Right atrium auricular region (tissue), 2 donors: ENCODE results near the gene NKX1-1. TPM values are rescaled to one million over a fixed set of nuclear protein-coding genes. Genes with fewer than 3 reads are reported as not detected.
A peak's percentile ranks its signal among the peaks of the same experiment; 100 is the strongest.

Experiments used
- DNase-seq: peaks from one replicate; pipeline ENCODE4 v3.0.0-alpha.2; 2019; ENCODE audit warnings: low spot score
- H3K27ac ChIP-seq, 2 donors: fragments of 200-600 bp; sonication (generic); 1 replicate in 1 of 2; 2 replicates in 1 of 2; pipeline ENCODE4 v1.5.1; 2016 to 2019
- H3K27me3 ChIP-seq, 2 donors: fragments of 200-600 bp; sonication (generic); one replicate each; pipeline versions ENCODE4 v1.5.1 to v1.6.0; 2017 to 2019
- H3K36me3 ChIP-seq: fragments of 200-600 bp; sonication (generic); one replicate; pipeline ENCODE4 v1.5.1; 2016
- H3K4me1 ChIP-seq, 2 donors: fragments of 200-600 bp; sonication (generic); one replicate each; pipeline versions ENCODE4 v1.5.1 to v1.6.0; 2017 to 2019
- H3K4me3 ChIP-seq, 2 donors: fragments of 200-600 bp; sonication (generic); 1 replicate in 1 of 2; 2 replicates in 1 of 2; pipeline ENCODE4 v1.5.1; 2017 to 2019; ENCODE audit warnings: mild to moderate bottlenecking in 1 of 2, moderate library complexity in 1 of 2
- H3K9me3 ChIP-seq, 2 donors: fragments of 200-600 bp; sonication (generic); one replicate each; pipeline ENCODE4 v1.5.1; 2019
- total RNA-seq, 2 donors: library from RNA; depleted of rRNA; stranded (reverse); fragments of >200 nt; gene quantifications; one replicate each; pipeline ENCODE4 v1.1.0, GENCODE V29; 2016
- TF ChIP-seq, protein P1 (sequence below), 2 donors: fragments of 200-600 bp; sonication (generic); IDR thresholded peaks; one replicate each; pipeline ENCODE4 v1.5.1; 2019; ENCODE audit warnings: antibody characterized with exemption in 2 of 2

The NKX1-1 gene
- total RNA-seq, 2 donors from 2014 or later, result not detected

DNA sequence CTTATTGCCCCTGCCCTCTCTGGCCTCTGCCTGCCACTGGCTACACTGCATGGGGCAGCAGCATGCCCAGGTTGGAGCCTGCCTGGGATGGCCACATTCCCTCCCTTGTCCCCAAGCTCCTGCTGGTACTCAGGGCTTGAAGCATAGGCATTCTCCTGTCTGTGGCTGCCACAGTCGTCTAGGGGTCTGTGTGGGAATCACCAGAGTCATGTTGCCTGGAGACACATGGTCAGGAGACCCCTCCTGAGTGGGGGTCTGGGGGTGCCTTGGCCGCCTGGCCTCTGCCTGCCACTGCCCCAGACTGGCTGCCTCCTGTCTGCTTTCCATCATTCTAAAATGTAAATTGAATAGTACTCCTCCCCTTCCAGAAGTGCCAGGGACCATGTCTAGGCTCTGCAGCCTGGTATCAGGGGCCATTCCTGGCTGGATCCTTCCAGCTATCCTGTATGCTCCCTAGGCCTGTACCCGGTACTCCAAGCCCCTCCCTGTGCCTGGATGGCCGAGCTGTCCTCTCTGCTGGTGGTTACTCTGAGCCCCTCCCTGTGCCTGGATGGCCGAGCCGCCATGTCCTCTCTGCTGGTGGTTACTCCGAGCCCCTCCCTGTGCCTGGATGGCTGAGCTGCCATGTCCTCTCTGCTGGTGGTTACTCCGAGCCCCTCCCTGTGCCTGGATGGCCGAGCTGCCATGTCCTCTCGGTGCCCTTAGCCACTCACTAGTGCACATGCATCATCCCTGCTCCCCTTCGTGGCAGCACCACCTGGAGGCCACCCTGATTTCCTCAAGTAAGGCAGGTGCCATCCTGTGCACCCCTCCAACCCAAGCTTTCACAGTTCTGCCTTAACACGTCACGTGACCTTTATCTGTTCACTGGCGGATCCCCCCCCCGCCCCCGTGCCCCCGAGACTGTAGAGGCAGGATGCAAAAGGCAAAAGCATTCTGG is 5.5 kb upstream of the NKX1-1 start:
- H3K27ac ChIP-seq, result no peak overlapping the region
- peaks cover 8 to 63% of the 10 kb centered on the region in 2 donors for H3K27me3 ChIP-seq

DNA sequence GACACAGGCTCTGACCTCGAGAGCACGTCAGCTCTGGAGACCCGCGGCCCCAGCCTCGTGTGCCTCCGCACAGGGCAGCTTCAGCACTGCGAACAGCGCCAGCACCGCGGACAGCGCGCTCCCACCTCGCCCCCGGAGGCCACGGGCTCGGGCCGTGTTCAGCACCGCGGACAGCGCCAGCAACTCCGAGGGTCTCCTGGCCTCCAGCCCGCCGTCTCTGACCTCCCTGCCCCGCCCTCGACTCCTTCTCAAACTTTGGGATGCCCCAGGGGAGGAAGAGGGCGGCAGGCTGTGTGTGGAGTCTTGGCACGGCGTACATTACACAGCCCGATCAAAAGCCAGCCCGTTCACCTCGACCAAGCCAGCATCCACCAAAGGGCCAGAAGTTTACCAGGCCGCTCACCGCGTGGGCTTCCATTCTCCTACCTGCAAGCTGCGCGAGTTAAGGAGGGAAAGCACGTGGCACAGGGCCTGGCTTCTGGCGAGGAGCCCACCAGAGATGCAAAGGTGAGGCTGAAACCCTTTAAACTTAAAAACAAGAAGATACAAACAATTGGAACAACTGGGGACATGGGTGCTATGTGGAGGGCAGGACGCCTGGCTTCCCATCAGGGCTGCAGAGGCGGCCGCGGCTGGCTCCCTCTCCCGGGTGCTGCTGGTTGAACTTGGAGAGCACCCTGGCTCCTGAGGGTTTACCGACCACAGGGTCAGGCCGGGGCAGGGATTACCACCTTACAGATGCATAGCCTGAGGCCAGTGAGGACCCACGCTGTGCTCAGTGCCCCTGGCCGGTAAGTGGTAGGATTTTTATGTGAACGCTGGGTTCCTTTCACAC is 4.5 kb upstream of the NKX1-1 start:
- DNase-seq, result peak; percentile 49
- H3K27me3 ChIP-seq, result peaks cover 8 to 71% of the 10 kb centered on the region in 2 donors

More for the DNA sequence above, 5.5 kb upstream of the NKX1-1 start:
- no peak overlapping the region for H3K4me3 ChIP-seq
- H3K9me3 ChIP-seq, result no peaks in the 10 kb centered on the region
- H3K36me3 ChIP-seq, result no peaks in the 10 kb centered on the region
- peaks cover 0 to 11% of the 10 kb centered on the region in 2 donors for H3K4me1 ChIP-seq
- TF ChIP-seq, protein P1, sequence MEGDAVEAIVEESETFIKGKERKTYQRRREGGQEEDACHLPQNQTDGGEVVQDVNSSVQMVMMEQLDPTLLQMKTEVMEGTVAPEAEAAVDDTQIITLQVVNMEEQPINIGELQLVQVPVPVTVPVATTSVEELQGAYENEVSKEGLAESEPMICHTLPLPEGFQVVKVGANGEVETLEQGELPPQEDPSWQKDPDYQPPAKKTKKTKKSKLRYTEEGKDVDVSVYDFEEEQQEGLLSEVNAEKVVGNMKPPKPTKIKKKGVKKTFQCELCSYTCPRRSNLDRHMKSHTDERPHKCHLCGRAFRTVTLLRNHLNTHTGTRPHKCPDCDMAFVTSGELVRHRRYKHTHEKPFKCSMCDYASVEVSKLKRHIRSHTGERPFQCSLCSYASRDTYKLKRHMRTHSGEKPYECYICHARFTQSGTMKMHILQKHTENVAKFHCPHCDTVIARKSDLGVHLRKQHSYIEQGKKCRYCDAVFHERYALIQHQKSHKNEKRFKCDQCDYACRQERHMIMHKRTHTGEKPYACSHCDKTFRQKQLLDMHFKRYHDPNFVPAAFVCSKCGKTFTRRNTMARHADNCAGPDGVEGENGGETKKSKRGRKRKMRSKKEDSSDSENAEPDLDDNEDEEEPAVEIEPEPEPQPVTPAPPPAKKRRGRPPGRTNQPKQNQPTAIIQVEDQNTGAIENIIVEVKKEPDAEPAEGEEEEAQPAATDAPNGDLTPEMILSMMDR (IDR thresholded peaks at IDR 0.05), result no peak
- peak; percentile 30 for DNase-seq

DNA sequence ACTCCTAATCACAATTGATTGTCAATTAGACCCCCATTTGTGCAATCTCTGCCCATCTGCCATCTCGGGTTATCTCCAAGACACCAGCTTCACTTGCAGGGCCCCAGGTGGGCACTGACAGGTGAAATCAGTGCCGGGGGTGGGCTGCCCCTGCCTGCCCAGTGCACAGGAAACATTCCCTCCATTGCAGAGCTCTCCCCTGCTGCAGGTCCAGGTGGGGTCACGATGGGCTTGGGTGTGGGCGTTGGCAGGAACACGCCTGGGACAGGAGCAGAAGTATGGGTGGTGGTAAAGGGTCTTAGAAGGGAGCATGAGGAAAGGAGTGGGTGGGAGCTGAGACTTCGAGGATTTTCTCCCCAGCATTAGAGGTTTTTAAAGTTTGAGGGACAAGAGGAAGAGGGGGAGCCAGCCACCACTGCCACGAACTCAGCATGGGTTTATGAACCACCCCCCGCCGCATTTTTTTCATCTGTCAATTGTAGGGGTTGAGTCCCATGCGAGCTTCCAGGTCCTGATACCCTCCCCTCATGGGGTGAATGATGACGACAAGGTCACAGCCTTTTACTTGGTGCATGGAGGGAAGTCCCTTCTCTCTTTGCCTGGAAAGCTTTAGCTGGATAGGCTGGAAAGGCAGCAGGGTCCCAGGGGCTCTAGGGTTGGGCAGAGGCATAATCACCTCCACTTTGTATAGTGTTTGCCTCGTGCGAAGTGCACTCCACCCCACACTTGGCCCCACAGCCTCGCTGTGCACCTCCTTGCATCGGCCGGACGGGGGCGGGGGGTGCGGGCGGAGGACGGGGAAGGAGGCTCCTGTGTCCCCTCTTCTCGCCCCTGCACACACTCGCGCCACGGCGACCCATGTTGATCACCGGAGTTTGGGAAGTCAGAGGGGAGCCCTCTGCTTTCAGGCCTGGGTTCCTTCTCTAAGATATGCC is 3.5 kb upstream of the NKX1-1 start:
- peaks cover 0 to 24% of the 10 kb centered on the region in 2 donors for H3K4me1 ChIP-seq
- TF ChIP-seq, protein P1 (IDR thresholded peaks at IDR 0.05), result no peak
- no peak overlapping the region for H3K4me3 ChIP-seq
- DNase-seq, result peak; percentile 32
- peaks cover 14 to 78% of the 10 kb centered on the region in 2 donors for H3K27me3 ChIP-seq
- H3K27ac ChIP-seq, result no peak overlapping the region
- H3K36me3 ChIP-seq, result no peaks in the 10 kb centered on the region
- no peaks in the 10 kb centered on the region for H3K9me3 ChIP-seq

More for the DNA sequence above, 4.5 kb upstream of the NKX1-1 start:
- Histone ChIP-seq H3K27ac (no peak overlapping the region), H3K4me1 (peaks cover 0 to 16% of the 10 kb centered on the region in 2 donors), H3K36me3 (no peaks in the 10 kb centered on the region), H3K9me3 (no peaks in the 10 kb centered on the region), H3K4me3 (no peak overlapping the region)
- TF ChIP-seq, protein P1 (IDR thresholded peaks at IDR 0.05), result no peak

DNA sequence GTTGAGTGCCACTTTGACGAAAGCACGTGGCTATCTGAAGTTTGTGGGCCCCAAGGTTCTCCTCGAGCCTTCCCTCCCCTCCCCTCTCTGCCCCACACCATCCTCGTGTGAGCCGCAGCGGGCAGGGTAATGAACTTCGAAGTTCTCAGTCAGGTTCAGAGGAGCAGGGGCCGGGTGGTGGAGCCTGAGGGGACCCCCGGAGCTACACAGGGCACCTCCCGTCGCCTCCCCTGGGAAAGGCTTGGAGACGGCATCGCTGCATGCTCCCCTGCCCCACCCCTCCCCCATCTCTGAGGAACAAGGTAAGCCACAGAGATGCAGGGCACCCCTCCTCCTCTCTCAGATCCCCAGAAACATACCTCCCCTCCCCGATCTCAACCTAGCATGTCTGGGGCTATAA is 2.8 kb upstream of the NKX1-1 start:
- Histone ChIP-seq H3K27ac (no peak overlapping the region), H3K9me3 (no peaks in the 10 kb centered on the region), H3K4me3 (no peak overlapping the region), H3K27me3 (peaks cover 19 to 82% of the 10 kb centered on the region in 2 donors), H3K4me1 (peaks cover 0 to 31% of the 10 kb centered on the region in 2 donors), H3K36me3 (no peaks in the 10 kb centered on the region)
- TF ChIP-seq, protein P1 (IDR thresholded peaks at IDR 0.05), result no peak
- no peak for DNase-seq

DNA sequence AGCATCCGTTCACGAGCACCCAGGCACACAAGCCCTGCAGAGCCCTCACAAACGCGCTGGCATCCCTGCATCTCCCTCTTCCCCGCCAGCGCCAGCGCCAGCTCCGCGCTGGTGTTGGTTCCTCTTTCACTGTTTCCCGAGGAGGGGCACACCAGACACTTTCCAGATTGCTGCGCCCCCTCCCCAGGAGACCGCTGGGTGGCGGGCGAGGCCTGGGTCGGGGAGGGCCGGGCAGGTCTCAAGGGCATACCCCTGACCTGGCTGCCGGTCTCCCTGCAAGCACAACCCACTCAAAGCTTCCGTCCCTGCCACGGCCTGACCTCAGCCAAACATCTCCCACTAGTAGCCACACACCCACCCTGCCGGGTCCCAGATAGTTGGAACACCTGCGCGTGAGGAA is 2.2 kb upstream of the NKX1-1 start:
- Histone ChIP-seq H3K27me3 (peaks cover 22 to 81% of the 10 kb centered on the region in 2 donors), H3K27ac (no peak overlapping the region), H3K4me1 (peaks cover 0 to 37% of the 10 kb centered on the region in 2 donors), H3K36me3 (no peaks in the 10 kb centered on the region), H3K9me3 (no peaks in the 10 kb centered on the region), H3K4me3 (no peak overlapping the region)
- DNase-seq, result peak; percentile 21
- TF ChIP-seq, protein P1 (IDR thresholded peaks at IDR 0.05), result no peak
